ENCODE measurements around the gene SLC25A29.
A peak's percentile ranks its signal among the peaks of the same experiment; 100 is the strongest.

Gene SLC25A29

DNA sequence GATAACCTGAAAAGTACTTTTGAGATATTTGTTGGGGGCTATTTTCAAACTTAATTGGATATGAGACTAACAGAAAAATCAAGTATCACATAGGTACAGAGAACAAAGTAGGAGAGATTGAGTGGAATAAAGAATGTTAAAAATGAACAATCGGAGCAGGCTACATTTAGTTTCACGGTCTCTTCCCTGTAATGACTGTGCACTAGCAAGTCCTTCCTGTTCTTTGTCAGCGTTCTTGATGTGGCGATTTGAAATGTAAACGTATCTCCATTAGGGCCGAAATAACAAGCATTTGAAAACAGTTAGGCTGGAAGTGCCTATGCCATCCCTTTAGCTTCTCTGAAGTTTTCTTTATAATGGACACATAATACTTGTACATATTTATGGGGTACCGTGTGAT is 31.0 kb downstream of the SLC25A29 start:
- no peak for DNase-seq (ENCODE audit: low spot score)
- in situ Hi-C loops (cut with MboI; ENCODE audit: low pct_unique_long_range_greater_than_20kb, low sequenced_read_pairs, unreplicated experiment): no loop called here
- TF ChIP-seq, protein P1, sequence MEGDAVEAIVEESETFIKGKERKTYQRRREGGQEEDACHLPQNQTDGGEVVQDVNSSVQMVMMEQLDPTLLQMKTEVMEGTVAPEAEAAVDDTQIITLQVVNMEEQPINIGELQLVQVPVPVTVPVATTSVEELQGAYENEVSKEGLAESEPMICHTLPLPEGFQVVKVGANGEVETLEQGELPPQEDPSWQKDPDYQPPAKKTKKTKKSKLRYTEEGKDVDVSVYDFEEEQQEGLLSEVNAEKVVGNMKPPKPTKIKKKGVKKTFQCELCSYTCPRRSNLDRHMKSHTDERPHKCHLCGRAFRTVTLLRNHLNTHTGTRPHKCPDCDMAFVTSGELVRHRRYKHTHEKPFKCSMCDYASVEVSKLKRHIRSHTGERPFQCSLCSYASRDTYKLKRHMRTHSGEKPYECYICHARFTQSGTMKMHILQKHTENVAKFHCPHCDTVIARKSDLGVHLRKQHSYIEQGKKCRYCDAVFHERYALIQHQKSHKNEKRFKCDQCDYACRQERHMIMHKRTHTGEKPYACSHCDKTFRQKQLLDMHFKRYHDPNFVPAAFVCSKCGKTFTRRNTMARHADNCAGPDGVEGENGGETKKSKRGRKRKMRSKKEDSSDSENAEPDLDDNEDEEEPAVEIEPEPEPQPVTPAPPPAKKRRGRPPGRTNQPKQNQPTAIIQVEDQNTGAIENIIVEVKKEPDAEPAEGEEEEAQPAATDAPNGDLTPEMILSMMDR (IDR thresholded peaks at IDR 0.05; ENCODE audit: extremely low read depth, insufficient read depth, missing control alignments): no peak

DNA sequence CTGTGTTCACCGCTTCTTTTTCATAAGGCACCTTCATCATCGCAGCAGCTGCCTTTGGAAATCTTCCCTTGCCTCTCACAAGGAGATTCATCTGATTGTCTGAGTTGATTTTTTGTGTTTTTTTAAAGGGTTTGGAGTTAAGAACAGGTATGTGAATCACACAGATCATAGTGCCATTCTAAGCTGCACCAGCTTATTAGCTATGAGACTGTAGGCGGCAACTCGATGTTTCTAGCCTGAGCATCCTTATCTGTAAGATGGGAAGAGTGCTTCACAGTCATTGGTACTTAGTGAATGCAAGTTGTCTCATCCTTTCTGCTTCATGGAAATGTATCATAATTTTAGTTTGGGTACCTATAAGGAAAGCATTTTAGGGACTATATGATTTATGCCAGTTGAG is 32.0 kb downstream of the SLC25A29 start:
- in situ Hi-C loops (cut with MboI; ENCODE audit: low pct_unique_long_range_greater_than_20kb, low sequenced_read_pairs, unreplicated experiment): no loop called here
- no peak for DNase-seq (ENCODE audit: low spot score)
- TF ChIP-seq, protein P1 (IDR thresholded peaks at IDR 0.05; ENCODE audit: extremely low read depth, insufficient read depth, missing control alignments): no peak

DNA sequence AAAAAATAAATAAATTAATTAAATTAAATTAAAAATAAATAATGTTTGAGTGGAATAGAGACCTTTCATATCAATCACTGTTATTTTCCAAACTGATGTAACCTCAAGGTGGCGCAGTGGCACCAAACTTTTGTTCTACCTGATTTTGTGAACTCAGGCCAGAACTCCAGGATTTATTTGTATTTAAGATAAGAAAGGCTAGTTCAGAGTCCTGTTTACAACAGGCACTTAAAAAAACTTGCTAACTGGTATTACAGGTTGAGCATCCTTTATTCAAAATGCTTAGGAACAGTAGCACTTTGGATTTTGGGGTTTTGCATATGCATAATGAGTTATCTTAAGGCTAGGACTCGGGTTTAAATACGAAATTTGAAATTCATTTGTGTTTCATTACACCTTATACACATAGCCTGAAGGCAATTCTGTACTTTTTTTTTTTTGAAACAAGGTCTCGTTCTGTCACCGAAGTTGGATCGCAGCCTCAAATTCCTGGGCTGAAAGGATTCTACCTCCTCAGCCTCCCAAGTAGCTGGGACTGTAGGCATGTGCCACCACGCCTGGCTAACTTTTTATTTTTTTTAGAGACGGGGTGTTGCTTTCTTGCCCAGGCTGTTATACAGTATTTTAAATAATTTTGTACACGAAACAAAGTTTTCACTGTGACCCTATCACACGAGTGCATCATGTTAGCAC is 34.9 kb downstream of the SLC25A29 start:
- no peak for DNase-seq (ENCODE audit: low spot score)
- TF ChIP-seq, protein P1 (IDR thresholded peaks at IDR 0.05; ENCODE audit: extremely low read depth, insufficient read depth, missing control alignments): peak; percentile 43
- in situ Hi-C loops (cut with MboI; ENCODE audit: low pct_unique_long_range_greater_than_20kb, low sequenced_read_pairs, unreplicated experiment): no loop called here

DNA sequence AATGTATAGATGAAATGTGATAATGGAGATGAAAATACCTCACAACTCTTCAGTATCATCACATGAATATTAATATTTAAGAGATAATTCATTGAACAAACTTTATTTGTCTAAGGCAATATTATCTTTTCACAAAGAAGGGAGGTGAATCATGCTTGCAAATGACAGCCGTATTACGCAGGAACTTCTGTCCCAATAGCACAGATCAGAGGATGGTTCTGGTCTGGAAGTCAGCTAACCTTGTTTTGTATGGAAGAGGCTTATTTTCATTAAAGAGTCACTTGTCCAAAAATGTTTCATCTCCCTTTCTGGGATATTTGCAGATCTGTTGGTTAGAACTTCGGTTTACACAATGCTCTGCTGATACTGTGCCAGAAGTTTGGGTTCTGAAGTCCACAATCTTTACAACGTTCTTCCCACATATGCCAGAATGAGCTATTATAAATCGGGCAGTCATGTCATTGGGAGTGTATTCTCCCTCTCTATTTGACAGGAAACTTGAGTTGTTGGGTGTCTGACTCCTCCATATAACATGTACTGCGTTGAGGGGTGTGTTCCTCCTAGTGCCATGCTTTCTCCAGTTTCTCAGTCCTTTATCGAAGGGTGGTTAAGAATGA is 37.5 kb downstream of the SLC25A29 start:
- in situ Hi-C loops (cut with MboI; ENCODE audit: low pct_unique_long_range_greater_than_20kb, low sequenced_read_pairs, unreplicated experiment): no loop called here
- TF ChIP-seq, protein P1 (IDR thresholded peaks at IDR 0.05; ENCODE audit: extremely low read depth, insufficient read depth, missing control alignments): no peak
- no peak for DNase-seq (ENCODE audit: low spot score)

DNA sequence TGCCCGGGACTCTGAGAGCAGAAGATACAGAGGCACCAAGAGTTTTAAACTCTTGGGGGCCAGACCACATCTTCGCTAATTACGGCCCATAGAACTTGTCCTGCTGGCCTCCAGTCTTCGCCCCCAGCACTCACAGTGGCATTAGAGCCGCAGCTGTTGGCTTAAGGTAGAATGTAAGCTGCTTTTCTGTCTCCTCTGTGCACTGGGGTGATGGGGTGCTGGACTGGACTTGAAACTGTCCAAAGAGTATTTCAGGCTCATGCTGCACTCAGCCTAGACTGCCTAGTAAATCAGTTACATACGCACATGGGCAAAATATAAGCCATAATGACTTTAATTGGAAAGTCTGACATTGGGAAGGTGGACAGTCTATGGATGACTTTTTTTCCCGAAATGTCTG is 38.3 kb downstream of the SLC25A29 start:
- TF ChIP-seq, protein P1 (IDR thresholded peaks at IDR 0.05; ENCODE audit: extremely low read depth, insufficient read depth, missing control alignments): no peak
- no peak for DNase-seq (ENCODE audit: low spot score)
- in situ Hi-C loops (cut with MboI; ENCODE audit: low pct_unique_long_range_greater_than_20kb, low sequenced_read_pairs, unreplicated experiment): no loop called here

DNA sequence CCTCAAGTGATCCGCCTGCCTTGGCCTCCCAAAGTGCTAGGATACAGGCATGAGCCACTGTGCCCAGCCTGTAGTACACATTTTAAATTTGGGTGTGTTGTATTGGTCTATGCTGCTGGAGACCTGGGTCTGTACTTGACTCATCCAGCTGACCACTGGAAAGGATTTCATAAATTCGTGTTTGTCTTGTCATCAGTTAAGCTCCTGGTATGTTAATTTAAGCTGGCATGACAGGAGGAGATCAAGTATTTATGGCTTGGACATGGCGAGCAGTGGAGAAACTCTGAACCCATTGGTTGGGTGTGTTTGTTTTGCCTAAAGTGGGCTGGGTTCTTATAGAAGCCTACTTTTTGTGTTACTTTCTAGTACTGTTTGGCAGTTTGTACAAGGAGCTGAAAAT is 43.1 kb downstream of the SLC25A29 start:
- TF ChIP-seq, protein P1 (IDR thresholded peaks at IDR 0.05; ENCODE audit: extremely low read depth, insufficient read depth, missing control alignments): no peak
- DNase-seq (ENCODE audit: low spot score): no peak
- in situ Hi-C loops (cut with MboI; ENCODE audit: low pct_unique_long_range_greater_than_20kb, low sequenced_read_pairs, unreplicated experiment): no loop called here

All from GM13977 (cell line).